NCI-H1930 (cell line): ENCODE measurements around the gene NECAB3.

Source experiments
- DNase-seq, 2 experiments: peaks; one replicate each; lab custom pipeline; 2025; lab: John Stamatoyannopoulos, UW

The NECAB3 gene

GRCh38 chr20:33697129-33697528 lies 22.9 kb upstream of the NECAB3 start:
- no peak for DNase-seq

- no peak for DNase-seq
Measured at GRCh38 chr20:33696448-33696847, 22.2 kb upstream of the NECAB3 start.

- DNase-seq, result no peak
Measured at GRCh38 chr20:33694639-33695012, 20.4 kb upstream of the NECAB3 start.

- DNase-seq, result no peak
Measured at GRCh38 chr20:33693741-33694638, 19.8 kb upstream of the NECAB3 start.

GRCh38 chr20:33693289-33693688 lies 19.1 kb upstream of the NECAB3 start:
- no peak for DNase-seq

GRCh38 chr20:33689973-33690372 lies 15.7 kb upstream of the NECAB3 start:
- DNase-seq, result no peak

GRCh38 chr20:33689493-33689892 lies 15.3 kb upstream of the NECAB3 start:
- DNase-seq, result no peak

GRCh38 chr20:33688938-33689424 lies 14.8 kb upstream of the NECAB3 start:
- no peak for DNase-seq

- DNase-seq, result no peak
Measured at GRCh38 chr20:33687993-33688937, 14.0 kb upstream of the NECAB3 start.

GRCh38 chr20:33687370-33687915 lies 13.2 kb upstream of the NECAB3 start:
- DNase-seq, result no peak

GRCh38 chr20:33686984-33687366 lies 12.7 kb upstream of the NECAB3 start:
- DNase-seq, result no peak

GRCh38 chr20:33686100-33686983 lies 12.1 kb upstream of the NECAB3 start, which contains the start of gene E2F1:
Gene E2F1, minus strand, starts transcription at chr20:33686385. Its CDS starts 121 bp downstream, at chr20:33686264.
- DNase-seq, result peak; percentile 97

GRCh38 chr20:33685328-33686099 lies 11.3 kb upstream of the NECAB3 start:
- no peak for DNase-seq

- DNase-seq, result no peak
Measured at GRCh38 chr20:33684533-33685327, 10.5 kb upstream of the NECAB3 start.

GRCh38 chr20:33681728-33682353 lies 7.6 kb upstream of the NECAB3 start:
- no peak for DNase-seq

GRCh38 chr20:33681288-33681687 lies 7.1 kb upstream of the NECAB3 start:
- DNase-seq, result no peak

- DNase-seq, result no peak
Measured at GRCh38 chr20:33680686-33681085, 6.5 kb upstream of the NECAB3 start.

GRCh38 chr20:33679758-33680485 lies 5.7 kb upstream of the NECAB3 start:
- DNase-seq, result no peak
